Kidney epithelial cell (primary cell): ENCODE measurements around the gene RCN2. TPM values are rescaled to one million over a fixed set of nuclear protein-coding genes. Genes with fewer than 3 reads are reported as not detected.

Experiments
- DNase-seq: peaks from one replicate; pipeline ENCODE4 v3.0.0-alpha.2; 2010; ENCODE audit warnings: low read depth
- H3K27me3 ChIP-seq: 2 replicates; pipeline ENCODE4 v1.6.0; 2011; ENCODE audit warnings: low read length; ENCODE audit not compliant: control insufficient read depth, insufficient read depth
- H3K36me3 ChIP-seq: 2 replicates; pipeline ENCODE4 v1.5.1; 2011; ENCODE audit warnings: low read length; ENCODE audit not compliant: control insufficient read depth, insufficient read depth
- H3K4me3 ChIP-seq: 2 replicates; pipeline ENCODE4 v1.5.1; 2011; ENCODE audit warnings: low read depth, mild to moderate bottlenecking, control low read depth, low read length
- CTCF ChIP-seq: IDR thresholded peaks from 2 replicates; pipeline ENCODE4 v1.5.1; 2011; ENCODE audit warnings: mild to moderate bottlenecking, moderate library complexity, low read length, control low read depth, inconsistent platforms; ENCODE audit not compliant: insufficient read depth, poor library complexity, severe bottlenecking
- total RNA-seq: library from RNA; depleted of rRNA; stranded (reverse); fragments of >200 nt; gene quantifications from 2 replicates; pipeline ENCODE4 v1.2.3, GENCODE V29; 2015

Gene RCN2
- total RNA-seq, 1 donor from 2014 or later: 119 TPM

- peaks cover 4% of the 10 kb centered on the region for H3K27me3 ChIP-seq
- DNase-seq: no peak
- H3K36me3 ChIP-seq: no peaks in the 10 kb centered on the region
- H3K4me3 ChIP-seq: no peak overlapping the region
- TF ChIP-seq CTCF: no peak
Observed at GRCh38 chr15:76912430-76912829, 19.1 kb upstream of the RCN2 start.

GRCh38 chr15:76913737-76914136 is 17.8 kb upstream of the RCN2 start:
- peaks cover 4% of the 10 kb centered on the region for H3K27me3 ChIP-seq
- H3K4me3 ChIP-seq: no peak overlapping the region
- TF ChIP-seq CTCF: no peak
- no peaks in the 10 kb centered on the region for H3K36me3 ChIP-seq
- DNase-seq: no peak

GRCh38 chr15:76916369-76916768 is 15.2 kb upstream of the RCN2 start:
- Histone ChIP-seq H3K4me3 (no peak overlapping the region), H3K36me3 (no peaks in the 10 kb centered on the region), H3K27me3 (peaks cover 4% of the 10 kb centered on the region)
- DNase-seq: no peak
- no peak for TF ChIP-seq CTCF

- H3K4me3 ChIP-seq: no peak overlapping the region
- no peaks in the 10 kb centered on the region for H3K36me3 ChIP-seq
- no peaks in the 10 kb centered on the region for H3K27me3 ChIP-seq
- no peak for TF ChIP-seq CTCF
- no peak for DNase-seq
Observed at GRCh38 chr15:76928201-76928600, 3.3 kb upstream of the RCN2 start.

- Histone ChIP-seq H3K4me3 (no peak overlapping the region), H3K27me3 (no peaks in the 10 kb centered on the region), H3K36me3 (no peaks in the 10 kb centered on the region)
- no peak for TF ChIP-seq CTCF
- DNase-seq: no peak
Observed at GRCh38 chr15:76929011-76929760, 2.4 kb upstream of the RCN2 start.
